PC-3 (cell line): ENCODE data around the gene OR2A14. TPM values are rescaled to one million over a fixed set of nuclear protein-coding genes. Genes with fewer than 3 reads are reported as not detected.

ENCODE experiments used
- ATAC-seq: fragments of 200-7000 bp; cut with Tn5 transposase; 2 replicates; pipeline ENCODE4 v1.9.1; 2020; ENCODE audit warnings: mild to moderate bottlenecking, moderate library complexity
- BruUV-seq: library from RNA; stranded (reverse); fragments of 400-500 nt; replicated peaks from 2 replicates; lab custom pipeline; 2021; lab: Mats Ljungman, UMichigan
- CTCF ChIA-PET: fragments of 300-600 bp; sonication (Branson Sonifier 250); formaldehyde crosslinking; loops from one replicate; lab custom pipeline; 2022; ENCODE audit warnings: antibody characterized with exemption; lab: Charles Lee
- POLR2A ChIA-PET: fragments of 300-600 bp; sonication (Branson Sonifier 250); formaldehyde crosslinking; loops from one replicate; lab custom pipeline; 2022; ENCODE audit warnings: antibody characterized with exemption; ENCODE audit not compliant: unreplicated experiment; lab: Charles Lee
- DNase-seq: peaks from one replicate; pipeline ENCODE4 v3.0.0-alpha.2; 2015
- H2AFZ ChIP-seq: fragments of 300-600 bp; sonication (generic); 2 replicates; pipeline ENCODE4 v1.6.0; 2016; ENCODE audit warnings: antibody characterized with exemption, low read length
- H3F3A ChIP-seq: fragments of 300-600 bp; sonication (generic); one replicate; pipeline ENCODE4 v1.6.0; 2017; ENCODE audit warnings: antibody characterized with exemption, low read length, control low read depth, mild to moderate bottlenecking; ENCODE audit not compliant: unreplicated experiment
- H3K27ac ChIP-seq: fragments of 300-600 bp; sonication (generic); 2 replicates; pipeline ENCODE4 v1.5.1; 2016; ENCODE audit warnings: mild to moderate bottlenecking, low read length
- H3K27me3 ChIP-seq: fragments of 300-600 bp; sonication (generic); 2 replicates; pipeline ENCODE4 v1.6.1; 2016; ENCODE audit warnings: low read length, mixed read lengths
- H3K36me3 ChIP-seq: fragments of 300-600 bp; sonication (generic); 2 replicates; pipeline ENCODE4 v1.6.1; 2016; ENCODE audit warnings: low read depth, mixed run types, low read length, mixed read lengths
- H3K4me1 ChIP-seq: fragments of 300-600 bp; sonication (generic); 2 replicates; pipeline ENCODE4 v1.5.1; 2016; ENCODE audit warnings: low read length; ENCODE audit not compliant: insufficient read depth
- H3K4me2 ChIP-seq: fragments of 300-600 bp; sonication (generic); 2 replicates; pipeline ENCODE4 v1.6.0; 2016; ENCODE audit warnings: low read length
- H3K4me3 ChIP-seq: fragments of 300-600 bp; sonication (generic); 2 replicates; pipeline ENCODE4 v1.5.1; 2016; ENCODE audit warnings: mild to moderate bottlenecking, low read length, mixed read lengths
- H3K79me2 ChIP-seq: fragments of 300-600 bp; sonication (generic); 2 replicates; pipeline ENCODE4 v1.6.1; 2017; ENCODE audit warnings: low read length, mixed read lengths
- H3K9ac ChIP-seq: fragments of 300-600 bp; sonication (generic); 2 replicates; pipeline ENCODE4 v1.6.0; 2016; ENCODE audit warnings: mild to moderate bottlenecking, low read length
- H3K9me2 ChIP-seq: fragments of 300-600 bp; sonication (generic); replicated peaks from 2 replicates; pipeline ENCODE4 v1.6.1; 2016; ENCODE audit warnings: mixed run types, low read length, mixed read lengths
- H3K9me3 ChIP-seq: fragments of 300-600 bp; sonication (generic); 2 replicates; pipeline ENCODE4 v1.6.1; 2016; ENCODE audit warnings: low read length, mixed read lengths
- H4K20me1 ChIP-seq: fragments of 300-600 bp; sonication (generic); 2 replicates; pipeline ENCODE4 v1.6.1; 2016; ENCODE audit warnings: low read length, mixed read lengths
- EZH2 ChIP-seq: fragments of 300-600 bp; sonication (generic); IDR thresholded peaks from one replicate; pipeline ENCODE4 v1.6.1; 2017; ENCODE audit warnings: antibody characterized with exemption, mild to moderate bottlenecking, low read length; ENCODE audit not compliant: unreplicated experiment
- EZH2phosphoT487 ChIP-seq: fragments of 300-600 bp; sonication (generic); IDR thresholded peaks from 2 replicates; pipeline ENCODE4 v1.6.1; 2018; ENCODE audit warnings: mild to moderate bottlenecking, antibody characterized with exemption, low read length, borderline replicate concordance
- intact Hi-C: fragments of 100-400 bp; cut with micrococcal nuclease; formaldehyde crosslinking; loops from 2 replicates; pipeline ENCODE4 v1.9.0; 2023
- total RNA-seq: library from RNA; depleted of rRNA; stranded (reverse); fragments of >200 nt; gene quantifications from 2 replicates; pipeline ENCODE4 v1.2.3, GENCODE V29; 2014
- TF ChIP-seq, protein P1 (sequence below): fragments of 300-600 bp; sonication (generic); conservative IDR thresholded peaks from 2 replicates; pipeline ENCODE4 v1.5.1; 2017; ENCODE audit warnings: antibody characterized with exemption, low read depth, mild to moderate bottlenecking, low read length

Gene OR2A14
- total RNA-seq, 1 experiment from 2014 or later = not detected

DNA sequence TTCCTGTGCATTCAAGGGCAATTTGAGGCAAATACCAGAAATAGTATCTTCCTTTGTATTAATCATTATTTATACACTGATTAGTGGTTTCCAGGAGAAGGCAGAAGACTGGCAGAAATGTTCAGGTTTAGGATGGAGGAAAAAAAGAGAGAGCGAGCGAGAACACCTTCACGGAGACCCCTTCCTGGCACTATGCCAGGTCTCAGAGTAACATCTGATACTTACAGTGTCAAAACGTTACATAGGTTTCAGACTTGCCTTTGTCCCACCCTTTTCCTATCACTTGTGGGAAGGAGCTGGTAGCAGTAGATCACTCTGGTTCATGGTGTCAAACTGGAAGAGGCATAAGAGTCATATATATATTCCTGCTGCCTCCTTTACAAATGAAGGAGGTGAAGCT is 36.2 kb upstream of the OR2A14 start:
- DNase-seq (no peak), ATAC-seq (no peak)
- Histone ChIP-seq H3K27ac (no peak overlapping the region), H3K79me2 (no peaks in the 10 kb centered on the region), H2AFZ (no peak overlapping the region), H3K4me3 (no peak overlapping the region), H3K27me3 (no peaks in the 10 kb centered on the region), H3K9me3 (no peaks in the 10 kb centered on the region), H3K9me2 (no peaks in the 10 kb centered on the region), H3K9ac (no peak overlapping the region), H3F3A (no peaks in the 10 kb centered on the region), H3K4me2 (no peak overlapping the region), H3K36me3 (no peaks in the 10 kb centered on the region), H3K4me1 (no peaks in the 10 kb centered on the region), H4K20me1 (no peaks in the 10 kb centered on the region)
- ChIA-PET POLR2A (no interaction called here), CTCF (no interaction called here)
- TF ChIP-seq EZH2phosphoT487 (no peak), EZH2 (no peak)
- TF ChIP-seq, protein P1, sequence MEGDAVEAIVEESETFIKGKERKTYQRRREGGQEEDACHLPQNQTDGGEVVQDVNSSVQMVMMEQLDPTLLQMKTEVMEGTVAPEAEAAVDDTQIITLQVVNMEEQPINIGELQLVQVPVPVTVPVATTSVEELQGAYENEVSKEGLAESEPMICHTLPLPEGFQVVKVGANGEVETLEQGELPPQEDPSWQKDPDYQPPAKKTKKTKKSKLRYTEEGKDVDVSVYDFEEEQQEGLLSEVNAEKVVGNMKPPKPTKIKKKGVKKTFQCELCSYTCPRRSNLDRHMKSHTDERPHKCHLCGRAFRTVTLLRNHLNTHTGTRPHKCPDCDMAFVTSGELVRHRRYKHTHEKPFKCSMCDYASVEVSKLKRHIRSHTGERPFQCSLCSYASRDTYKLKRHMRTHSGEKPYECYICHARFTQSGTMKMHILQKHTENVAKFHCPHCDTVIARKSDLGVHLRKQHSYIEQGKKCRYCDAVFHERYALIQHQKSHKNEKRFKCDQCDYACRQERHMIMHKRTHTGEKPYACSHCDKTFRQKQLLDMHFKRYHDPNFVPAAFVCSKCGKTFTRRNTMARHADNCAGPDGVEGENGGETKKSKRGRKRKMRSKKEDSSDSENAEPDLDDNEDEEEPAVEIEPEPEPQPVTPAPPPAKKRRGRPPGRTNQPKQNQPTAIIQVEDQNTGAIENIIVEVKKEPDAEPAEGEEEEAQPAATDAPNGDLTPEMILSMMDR = no peak
- no TSS peak for BruUV-seq
- intact Hi-C loops = no loop called here

DNA sequence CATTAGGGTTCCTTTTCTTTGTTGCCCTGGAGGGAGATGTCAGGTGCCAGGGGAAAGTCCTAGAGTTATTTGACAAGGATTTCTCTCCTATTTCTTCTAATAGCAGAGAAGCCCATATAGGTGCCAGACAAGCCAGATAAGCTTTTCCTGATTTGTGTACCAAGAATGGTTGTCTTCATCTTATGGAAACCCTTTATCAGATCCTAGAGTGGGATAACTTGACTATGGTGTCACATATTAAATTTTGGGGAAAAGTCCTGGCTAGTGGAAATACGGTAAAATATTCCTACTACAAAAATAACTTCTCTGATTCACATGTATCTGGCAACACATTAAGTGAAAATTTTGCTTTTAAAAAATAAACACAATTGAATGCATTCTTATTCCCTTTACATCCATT is 35.7 kb upstream of the OR2A14 start:
- POLR2A ChIA-PET = no interaction called here
- intact Hi-C loops = no loop called here
- ATAC-seq = no peak
- Histone ChIP-seq H4K20me1 (no peaks in the 10 kb centered on the region), H3K9me2 (no peaks in the 10 kb centered on the region), H3K79me2 (no peaks in the 10 kb centered on the region), H3K4me1 (no peaks in the 10 kb centered on the region), H3K9me3 (no peaks in the 10 kb centered on the region), H3K27ac (no peak overlapping the region), H3K4me2 (no peak overlapping the region), H3K36me3 (no peaks in the 10 kb centered on the region), H3K9ac (no peak overlapping the region), H3K27me3 (no peaks in the 10 kb centered on the region), H2AFZ (no peak overlapping the region), H3K4me3 (no peak overlapping the region), H3F3A (no peaks in the 10 kb centered on the region)
- DNase-seq = no peak
- BruUV-seq = no TSS peak
- TF ChIP-seq EZH2 = no peak
- no peak for TF ChIP-seq EZH2phosphoT487
- TF ChIP-seq, protein P1 = no peak
- CTCF ChIA-PET = no interaction called here

DNA sequence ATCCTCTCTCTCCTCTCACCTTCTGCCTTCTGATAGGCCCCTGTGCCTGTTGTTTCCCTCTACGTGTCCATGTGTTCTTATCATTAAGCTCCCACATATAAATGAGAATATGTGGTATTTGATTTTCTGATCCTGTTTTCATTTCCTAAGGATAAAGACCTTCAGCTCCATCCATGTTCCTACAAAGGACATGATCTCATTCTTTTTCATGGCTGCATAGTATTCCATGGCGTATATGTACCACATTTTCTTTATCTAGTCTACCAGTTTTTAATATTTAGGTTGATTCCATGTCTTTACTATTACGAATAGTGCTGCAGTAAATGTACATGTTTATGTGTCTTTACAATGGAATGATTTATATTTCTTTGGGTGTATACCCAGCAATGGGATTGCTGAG is 32.3 kb upstream of the OR2A14 start:
- BruUV-seq = no TSS peak
- Histone ChIP-seq H3K4me3 (no peak overlapping the region), H3K4me1 (no peaks in the 10 kb centered on the region), H3F3A (no peaks in the 10 kb centered on the region), H3K36me3 (no peaks in the 10 kb centered on the region), H3K9me3 (no peaks in the 10 kb centered on the region), H3K79me2 (no peaks in the 10 kb centered on the region), H3K27me3 (no peaks in the 10 kb centered on the region), H2AFZ (no peak overlapping the region), H4K20me1 (no peaks in the 10 kb centered on the region), H3K4me2 (no peak overlapping the region), H3K9me2 (no peaks in the 10 kb centered on the region), H3K9ac (no peak overlapping the region), H3K27ac (no peak overlapping the region)
- ATAC-seq (no peak), DNase-seq (no peak)
- ChIA-PET CTCF (no interaction called here), POLR2A (no interaction called here)
- intact Hi-C loops = no loop called here
- TF ChIP-seq, protein P1 = no peak
- no peak for TF ChIP-seq EZH2
- no peak for TF ChIP-seq EZH2phosphoT487
